GM18502 (cell line): ENCODE measurements around the gene CPPED1.
"Not testable (repeated sequence)": the region's sequence is repeated elsewhere in the genome, so short reads cannot be mapped to it uniquely, and the experiment has no call there.

Experiments
- ATAC-seq: cut with Tn5 transposase; IDR thresholded peaks from one replicate; pipeline ENCODE4 v1.9.1; 2021; ENCODE audit warnings: mild to moderate bottlenecking; ENCODE audit not compliant: unreplicated experiment, poor library complexity

CPPED1 gene

GRCh38 chr16:12771341-12771798 lies 32.3 kb downstream of the CPPED1 start:
- no peak for ATAC-seq

DNA sequence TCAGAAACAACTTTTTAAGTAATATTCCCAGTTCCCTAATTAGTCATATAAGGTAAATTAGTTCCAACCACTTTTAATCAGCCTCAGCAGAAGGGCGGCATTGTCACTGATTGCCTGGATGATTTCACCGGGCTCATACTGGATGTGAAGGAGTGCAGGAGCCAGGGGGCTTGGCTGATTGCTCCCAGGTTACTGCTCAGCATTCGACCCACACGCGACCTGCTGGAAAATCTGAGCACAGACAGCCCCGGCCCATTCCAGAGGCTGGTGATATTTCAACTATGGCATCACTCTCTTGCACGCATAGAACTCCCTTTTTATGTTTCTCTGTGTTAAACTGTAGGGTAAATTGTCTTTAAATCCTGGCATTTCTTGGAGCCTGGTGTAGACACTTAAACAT lies 34.2 kb downstream of the CPPED1 start:
- ATAC-seq = no peak

DNA sequence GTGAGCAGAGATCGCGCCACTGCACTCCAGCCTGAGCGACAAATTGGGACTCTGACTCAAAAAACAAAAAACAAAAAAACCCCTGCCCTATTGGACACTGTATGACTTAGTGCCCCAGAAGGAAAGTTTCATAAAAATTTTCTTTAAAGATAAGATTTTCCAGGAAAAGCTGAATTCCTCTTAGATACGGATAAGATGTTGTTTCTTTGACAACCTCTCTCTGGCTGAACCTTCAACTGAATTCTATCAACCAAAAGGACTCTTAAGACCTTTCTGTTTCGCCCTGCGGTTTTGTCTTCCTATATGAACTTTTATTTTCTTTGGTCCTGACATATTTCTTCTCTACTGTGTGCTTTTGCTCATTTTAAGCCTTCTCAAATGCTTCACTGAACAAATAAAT lies 35.8 kb downstream of the CPPED1 start:
- no peak for ATAC-seq

- no peak for ATAC-seq
Measured at GRCh38 chr16:12766853-12767252, 36.8 kb downstream of the CPPED1 start.

DNA sequence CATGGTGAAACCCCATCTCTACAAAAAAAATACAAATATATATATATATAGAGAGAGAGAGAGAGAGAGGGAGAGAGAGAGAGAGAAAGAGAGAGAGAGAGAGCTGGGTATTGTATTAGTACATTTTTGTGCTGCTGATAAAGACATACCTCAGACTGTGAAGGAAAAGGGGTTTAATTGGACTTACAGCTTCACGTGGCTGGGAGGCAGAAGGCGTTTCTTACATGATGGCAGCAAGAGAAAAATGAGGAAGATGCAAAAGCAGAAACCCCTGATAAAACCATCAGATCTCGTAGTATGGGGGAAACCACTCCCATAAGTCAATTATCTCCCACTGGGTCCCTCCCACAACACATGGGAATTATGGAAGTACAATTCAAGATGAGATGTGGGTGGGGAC lies 37.5 kb downstream of the CPPED1 start:
- ATAC-seq = not testable (repeated sequence)

- ATAC-seq = no peak
Measured at GRCh38 chr16:12764813-12765488, 38.7 kb downstream of the CPPED1 start.

GRCh38 chr16:12763517-12763916 lies 40.2 kb downstream of the CPPED1 start:
- no peak for ATAC-seq

GRCh38 chr16:12760819-12761611 lies 42.7 kb downstream of the CPPED1 start:
- ATAC-seq = no peak

DNA sequence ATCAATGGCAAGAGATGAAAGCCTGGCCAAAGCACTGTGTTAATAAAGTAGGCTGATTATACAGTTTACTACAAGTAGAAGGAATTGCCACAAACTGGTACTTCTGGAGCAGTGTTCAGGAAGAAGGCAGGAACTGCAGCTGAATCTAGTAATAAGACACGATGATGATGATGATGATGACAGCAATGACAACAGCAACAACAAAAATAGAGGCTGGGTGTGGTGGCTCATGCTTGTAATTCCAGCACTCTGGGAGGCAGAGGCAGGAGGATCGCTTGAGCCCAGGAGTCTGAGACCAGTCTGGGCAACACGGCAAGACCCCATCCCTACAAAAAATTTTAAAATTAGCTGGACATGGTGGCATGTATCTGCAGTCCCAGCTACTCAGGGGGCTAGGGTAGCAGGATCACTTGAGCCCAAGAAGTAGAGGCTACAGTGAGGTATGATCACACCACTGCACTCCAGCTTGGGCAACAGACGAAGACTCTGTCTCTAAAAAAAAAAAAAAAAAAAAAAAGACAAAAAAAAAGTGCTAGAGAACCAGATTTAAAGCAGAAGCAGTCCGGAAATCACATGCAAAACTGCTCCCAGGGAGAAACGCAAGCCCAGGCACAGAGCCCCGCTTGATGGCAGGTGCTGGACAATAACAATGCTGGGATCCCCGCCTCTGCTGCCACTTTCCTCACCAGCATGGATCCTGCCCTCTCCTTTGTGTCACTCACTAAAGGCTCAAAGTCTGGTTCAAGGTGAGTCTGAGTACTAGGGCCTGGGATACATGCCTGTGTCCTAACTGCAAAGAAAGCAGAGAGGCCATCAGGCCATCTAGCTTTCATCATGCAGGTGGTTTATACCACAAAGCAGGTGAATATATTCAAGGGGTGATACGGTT lies 44.8 kb downstream of the CPPED1 start:
- no peak for ATAC-seq

- ATAC-seq = no peak
Measured at GRCh38 chr16:12758031-12758669, 45.5 kb downstream of the CPPED1 start.

DNA sequence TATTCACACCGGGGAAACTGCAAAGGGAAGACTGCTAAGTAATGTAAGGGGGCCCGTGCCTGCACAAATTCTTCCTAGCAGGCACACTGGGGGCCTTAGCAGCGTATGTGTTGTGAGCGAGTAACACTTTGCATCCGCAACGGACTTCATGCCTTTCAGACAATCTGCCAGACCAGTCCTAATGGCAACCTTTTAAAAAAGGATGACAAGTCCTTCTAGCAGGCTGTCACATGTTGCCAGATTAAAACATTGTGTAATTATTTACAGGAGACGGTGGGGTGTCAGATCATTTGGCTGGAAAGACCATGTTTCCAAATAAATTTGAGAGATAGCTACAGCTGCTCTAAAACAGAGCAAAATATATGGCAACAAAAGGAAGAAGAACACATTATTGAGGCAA lies 46.1 kb downstream of the CPPED1 start:
- no peak for ATAC-seq

- ATAC-seq = no peak
Measured at GRCh38 chr16:12754824-12755543, 48.7 kb downstream of the CPPED1 start.

GRCh38 chr16:12753203-12754023 lies 50.3 kb downstream of the CPPED1 start:
- ATAC-seq = no peak

GRCh38 chr16:12752159-12752558 lies 51.5 kb downstream of the CPPED1 start:
- no peak for ATAC-seq

DNA sequence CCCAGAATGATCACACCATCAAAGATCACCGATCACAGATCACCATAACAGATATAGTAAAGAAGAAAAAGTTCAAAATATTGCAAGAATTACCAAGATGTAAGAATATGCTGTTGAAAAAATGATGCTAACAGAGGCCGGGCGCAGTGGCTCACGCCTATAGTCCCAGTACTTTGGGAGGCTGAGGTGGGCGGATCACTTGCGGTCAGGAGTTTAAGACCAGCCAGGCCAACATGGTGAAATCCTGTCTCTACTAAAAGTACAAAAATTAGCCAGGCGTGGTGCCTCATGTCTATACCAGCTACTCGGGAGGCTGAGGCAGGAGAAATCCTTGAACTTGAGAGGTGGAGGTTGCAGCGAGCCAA lies 53.2 kb downstream of the CPPED1 start:
- ATAC-seq = peak; percentile 17

- ATAC-seq = no peak
Measured at GRCh38 chr16:12749076-12749475, 54.6 kb downstream of the CPPED1 start.

- no peak for ATAC-seq
Measured at GRCh38 chr16:12747827-12748226, 55.9 kb downstream of the CPPED1 start.

DNA sequence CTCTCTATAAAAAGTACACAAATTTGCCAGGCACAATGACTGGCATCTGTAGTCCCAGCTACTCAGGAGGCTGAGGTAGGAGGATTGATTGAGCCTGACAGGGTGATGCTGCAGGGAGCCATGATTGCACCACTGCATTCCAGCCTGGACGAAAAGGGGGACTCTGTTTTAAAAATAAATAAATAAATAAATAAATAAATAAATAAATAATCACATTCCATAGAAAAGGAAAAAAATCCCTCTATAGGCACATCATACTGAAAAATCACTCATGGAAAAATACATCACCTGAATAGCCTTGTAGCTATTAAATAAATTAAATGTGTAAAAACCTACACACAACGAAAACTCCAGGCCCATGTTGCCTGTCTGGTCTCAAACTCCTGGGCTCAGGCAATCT lies 56.4 kb downstream of the CPPED1 start:
- no peak for ATAC-seq

- no peak for ATAC-seq
Measured at GRCh38 chr16:12744860-12745259, 58.8 kb downstream of the CPPED1 start.
